GM21619 (cell line): ENCODE data around the gene ZNF571.
A peak's percentile ranks its signal among the peaks of the same experiment; 100 is the strongest.

Experiments used
- ATAC-seq: cut with Tn5 transposase; IDR thresholded peaks from one replicate; pipeline ENCODE4 v1.9.1; 2021; ENCODE audit not compliant: unreplicated experiment

Gene ZNF571

DNA sequence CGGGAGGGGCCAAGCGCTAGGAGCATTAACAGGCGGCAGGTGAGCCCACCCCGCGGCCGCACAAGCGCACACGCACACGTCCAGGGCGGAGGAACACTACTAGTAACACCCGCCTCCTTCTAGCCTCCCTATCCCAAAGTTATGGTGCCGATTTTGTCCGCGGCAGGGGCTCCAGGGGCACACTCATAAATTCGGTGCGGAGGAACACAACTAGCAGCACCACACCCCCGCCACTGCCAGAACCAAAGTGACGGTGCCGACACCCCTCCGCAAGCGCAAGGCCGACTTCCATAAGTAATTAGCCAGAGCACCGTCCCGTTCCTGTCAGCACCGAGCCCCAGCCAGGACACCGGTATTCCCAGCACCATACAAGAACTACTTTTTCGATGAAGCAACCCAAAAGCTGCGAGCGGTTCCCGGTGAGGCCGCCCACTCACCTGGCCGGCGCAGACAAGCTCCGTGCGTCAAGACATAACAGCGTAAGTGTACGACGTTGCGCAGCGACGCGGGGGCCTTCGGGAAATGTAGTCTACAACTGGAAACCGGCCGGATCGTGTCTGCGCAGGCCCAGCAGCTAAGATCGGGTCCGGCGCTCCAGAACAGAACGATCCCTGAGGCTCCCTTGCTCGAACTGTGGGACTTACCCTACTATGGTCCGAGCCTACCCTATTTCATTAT is at the start of gene ZNF571, which contains the start of gene ZNF540:
Gene ZNF571, minus strand, starts transcription at position 489 of the 678 bp plus-strand sequence. CDS start 8,116 bp downstream, outside the sequence.
Gene ZNF540, plus strand, starts transcription at position 573 of the 678 bp plus-strand sequence. CDS start 3,572 bp downstream, outside the sequence.
- peak; percentile 99 for ATAC-seq

GRCh38 chr19:37635076-37636056 is 40.8 kb upstream of the ZNF571 start:
- no peak for ATAC-seq

GRCh38 chr19:37594982-37595382 is 390 bp upstream of the ZNF571 start:
- peak; percentile 33 for ATAC-seq

- ATAC-seq: no peak
Measured at GRCh38 chr19:37593996-37594303, 642 bp downstream of the ZNF571 start.

- ATAC-seq: no peak
Measured at GRCh38 chr19:37583340-37583739, 11.3 kb downstream of the ZNF571 start.

- no peak for ATAC-seq
Measured at GRCh38 chr19:37572203-37572602, 22.4 kb downstream of the ZNF571 start.

- no peak for ATAC-seq
Measured at GRCh38 chr19:37565370-37565669, 29.3 kb downstream of the ZNF571 start.

GRCh38 chr19:37564624-37565369 is 29.8 kb downstream of the ZNF571 start:
- no peak for ATAC-seq

GRCh38 chr19:37563518-37563917 is 31.1 kb downstream of the ZNF571 start:
- ATAC-seq: no peak

DNA sequence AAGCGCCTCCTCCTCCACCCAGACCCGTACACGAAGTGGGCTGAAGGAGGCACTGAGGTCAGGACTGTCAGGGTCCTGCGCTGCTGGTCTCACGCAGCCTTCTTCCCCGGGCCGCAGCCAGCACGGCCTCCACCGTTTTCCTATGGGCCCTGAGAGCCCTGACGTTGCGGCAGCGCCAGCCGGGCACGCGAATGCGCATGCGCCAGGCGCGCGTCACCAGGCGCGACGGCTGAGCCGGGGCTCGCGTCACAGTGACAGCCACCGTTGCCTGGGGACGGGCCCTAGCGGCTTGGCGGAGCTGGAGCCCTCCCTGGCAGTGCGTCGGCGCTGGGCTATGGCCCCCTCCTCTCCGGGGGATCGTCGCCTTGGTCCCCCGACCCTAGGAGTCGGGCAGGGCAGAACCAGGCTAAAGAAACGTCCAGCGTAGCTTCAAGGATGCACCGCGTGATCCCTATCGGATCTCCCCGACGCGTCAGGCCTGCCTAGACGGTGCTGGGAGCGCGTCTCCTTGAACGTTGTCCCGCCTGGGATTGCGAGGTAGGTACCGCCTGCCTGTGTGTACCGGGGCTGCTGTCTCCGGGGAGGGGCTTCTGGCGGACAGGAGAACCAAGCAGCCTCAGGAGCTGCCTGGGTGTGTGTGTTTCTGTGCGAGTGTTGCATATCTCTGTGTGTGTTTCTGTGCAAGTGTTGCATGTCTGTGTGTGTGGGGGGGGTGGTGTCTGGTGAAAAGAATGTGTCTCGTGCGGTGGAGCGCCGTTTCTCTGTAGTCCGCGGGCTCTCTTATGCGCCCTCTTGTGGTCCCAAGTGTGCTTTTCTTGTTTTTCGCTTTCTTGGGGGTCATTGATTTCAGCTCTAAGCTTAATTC is 43.2 kb downstream of the ZNF571 start:
- ATAC-seq: no peak

GRCh38 chr19:37537391-37537947 is 57.1 kb downstream of the ZNF571 start:
- ATAC-seq: no peak

DNA sequence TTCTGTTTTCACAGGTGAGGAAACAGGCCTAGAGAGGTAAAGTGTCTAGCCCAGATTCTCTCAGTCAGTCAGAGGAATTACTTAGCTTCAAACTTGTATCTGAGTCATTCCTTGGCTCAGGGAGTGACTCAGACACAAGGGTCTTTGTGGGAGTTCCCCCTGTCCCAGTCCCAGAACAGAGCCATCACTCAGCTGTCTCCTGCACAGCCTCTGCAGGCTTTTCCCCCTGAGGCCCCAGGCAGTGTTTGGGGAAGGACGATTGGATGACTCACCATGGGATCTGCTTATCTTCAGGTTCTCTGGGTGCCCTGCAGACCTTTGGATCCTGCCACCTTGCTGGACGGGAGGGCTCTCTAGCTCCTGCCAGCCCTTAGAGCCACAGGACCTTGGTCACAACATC is 74.7 kb downstream of the ZNF571 start:
- ATAC-seq: no peak
